HG03342 (cell line): ENCODE data around the gene ZBTB20.
"Not testable (repeated sequence)": the region's sequence is repeated elsewhere in the genome, so short reads cannot be mapped to it uniquely, and the experiment has no call there.

Source experiments
- ATAC-seq: cut with Tn5 transposase; IDR thresholded peaks from one replicate; pipeline ENCODE4 v1.9.1; 2021; ENCODE audit warnings: mild to moderate bottlenecking, moderate library complexity; ENCODE audit not compliant: unreplicated experiment

ZBTB20 gene

GRCh38 chr3:114694251-114694650 is 452.8 kb downstream of the ZBTB20 start:
- no peak for ATAC-seq

- ATAC-seq, result no peak
These were observed 455.2 kb downstream of the ZBTB20 start for GRCh38 chr3:114691871-114692270.

GRCh38 chr3:114690911-114691310 is 456.2 kb downstream of the ZBTB20 start:
- no peak for ATAC-seq

GRCh38 chr3:114687151-114687550 is 459.9 kb downstream of the ZBTB20 start:
- ATAC-seq, result no peak

GRCh38 chr3:114686621-114687020 is 460.5 kb downstream of the ZBTB20 start:
- ATAC-seq, result no peak

GRCh38 chr3:114685161-114685560 is 461.9 kb downstream of the ZBTB20 start:
- ATAC-seq, result no peak

- ATAC-seq, result no peak
These were observed 466.8 kb downstream of the ZBTB20 start for GRCh38 chr3:114680299-114680698.

- ATAC-seq, result not testable (repeated sequence)
These were observed 467.3 kb downstream of the ZBTB20 start for GRCh38 chr3:114679773-114680172.

- ATAC-seq, result no peak
These were observed 472.0 kb downstream of the ZBTB20 start for GRCh38 chr3:114675104-114675503.

GRCh38 chr3:114674036-114674435 is 473.1 kb downstream of the ZBTB20 start:
- no peak for ATAC-seq

GRCh38 chr3:114673481-114673880 is 473.6 kb downstream of the ZBTB20 start:
- no peak for ATAC-seq

- ATAC-seq, result no peak
These were observed 474.2 kb downstream of the ZBTB20 start for GRCh38 chr3:114672692-114673447.

- no peak for ATAC-seq
These were observed 475.2 kb downstream of the ZBTB20 start for GRCh38 chr3:114671741-114672510.

GRCh38 chr3:114669614-114670013 is 477.5 kb downstream of the ZBTB20 start:
- no peak for ATAC-seq

GRCh38 chr3:114668099-114668498 is 479.0 kb downstream of the ZBTB20 start:
- ATAC-seq, result peak; percentile 72

- ATAC-seq, result no peak
These were observed 480.5 kb downstream of the ZBTB20 start for GRCh38 chr3:114666623-114667022.

GRCh38 chr3:114664006-114664405 is 483.1 kb downstream of the ZBTB20 start:
- ATAC-seq, result no peak

GRCh38 chr3:114660808-114661207 is 486.3 kb downstream of the ZBTB20 start:
- ATAC-seq, result no peak

- ATAC-seq, result no peak
These were observed 487.0 kb downstream of the ZBTB20 start for GRCh38 chr3:114660124-114660523.

- ATAC-seq, result no peak
These were observed 487.7 kb downstream of the ZBTB20 start for GRCh38 chr3:114659109-114660061.

- no peak for ATAC-seq
These were observed 495.5 kb downstream of the ZBTB20 start for GRCh38 chr3:114651555-114651954.
